CD4-positive, alpha-beta T cell treated with Interferon gamma for 1 hour (primary cell): ENCODE results near the gene UBE2D2.

ENCODE experiments used
- DNase-seq: peaks from one replicate; pipeline ENCODE4 v3.0.0-alpha.2; 2020

The UBE2D2 gene

GRCh38 chr5:139649082-139649991 is 88.2 kb downstream of the UBE2D2 start:
- DNase-seq: no peak

- DNase-seq: no peak
Measured at GRCh38 chr5:139650031-139650688, 89.0 kb downstream of the UBE2D2 start.

- DNase-seq: no peak
Measured at GRCh38 chr5:139650689-139651042, 89.5 kb downstream of the UBE2D2 start.

- no peak for DNase-seq
Measured at GRCh38 chr5:139651043-139651834, 90.1 kb downstream of the UBE2D2 start.

GRCh38 chr5:139651853-139652787 is 91.0 kb downstream of the UBE2D2 start:
- peak; percentile 86 for DNase-seq

GRCh38 chr5:139652788-139653241 is 91.7 kb downstream of the UBE2D2 start:
- DNase-seq: no peak

GRCh38 chr5:139653616-139654015 is 92.5 kb downstream of the UBE2D2 start:
- no peak for DNase-seq

- DNase-seq: no peak
Measured at GRCh38 chr5:139654464-139654863, 93.3 kb downstream of the UBE2D2 start.

GRCh38 chr5:139654871-139655491 is 93.8 kb downstream of the UBE2D2 start:
- no peak for DNase-seq

- DNase-seq: no peak
Measured at GRCh38 chr5:139655727-139656271, 94.7 kb downstream of the UBE2D2 start.

GRCh38 chr5:139657363-139658321 is 96.5 kb downstream of the UBE2D2 start:
- DNase-seq: no peak

GRCh38 chr5:139658501-139658927 is 97.4 kb downstream of the UBE2D2 start:
- no peak for DNase-seq

GRCh38 chr5:139658928-139659667 is 98.0 kb downstream of the UBE2D2 start:
- DNase-seq: no peak

GRCh38 chr5:139659695-139660101 is 98.6 kb downstream of the UBE2D2 start:
- no peak for DNase-seq

- no peak for DNase-seq
Measured at GRCh38 chr5:139660105-139660922, 99.2 kb downstream of the UBE2D2 start.

- DNase-seq: peak; percentile 75
Measured at GRCh38 chr5:139660923-139661814, 100.0 kb downstream of the UBE2D2 start.

GRCh38 chr5:139662617-139663016 is 101.5 kb downstream of the UBE2D2 start:
- no peak for DNase-seq
